ENCODE data around the gene ASF1B. TPM values are rescaled to one million over a fixed set of nuclear protein-coding genes. Genes with fewer than 3 reads are reported as not detected.

ASF1B gene
- 7.9 and 97.4 TPM in 2 replicates for total RNA-seq

DNA sequence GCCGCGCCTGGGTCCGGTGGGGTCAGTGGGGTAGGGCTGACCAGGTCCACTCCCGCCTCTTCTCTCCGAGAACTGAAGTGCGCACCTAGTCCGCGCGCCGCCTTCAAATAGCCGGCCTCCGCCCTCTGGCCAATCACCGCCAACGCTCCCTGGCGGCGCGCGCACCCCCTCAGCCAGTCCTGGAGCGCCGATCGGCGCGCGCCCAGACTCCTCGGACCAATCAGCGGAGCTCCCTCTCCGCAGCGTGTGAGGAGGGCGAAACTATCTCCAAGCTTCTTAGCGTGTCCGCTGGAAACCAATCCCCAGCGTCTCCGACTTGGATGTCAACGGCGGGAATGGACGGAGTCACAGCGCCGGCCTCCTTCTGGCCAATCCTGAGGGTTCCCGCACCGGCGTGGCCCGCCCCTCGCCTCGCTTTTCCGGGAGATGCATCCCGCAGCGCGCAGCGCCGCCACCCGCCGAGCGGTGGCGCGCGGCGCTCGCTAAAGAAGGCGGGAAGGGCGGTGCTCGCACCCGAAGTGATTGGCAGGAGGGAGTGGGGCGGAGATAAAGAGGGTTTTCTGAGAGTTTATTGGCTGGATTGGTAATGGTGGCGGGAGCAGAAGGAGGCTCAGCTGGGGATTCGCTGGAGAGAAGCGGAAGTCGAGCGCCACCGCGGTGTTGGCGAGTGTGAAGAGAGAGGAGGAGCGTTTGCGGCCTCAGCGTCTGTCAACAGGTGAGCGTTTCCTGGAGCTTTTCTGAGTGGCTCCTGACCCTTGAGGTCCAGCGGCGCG, at the start of gene ASF1B:
ASF1B (minus strand) TSS at position 81 of the 773 bp plus-strand sequence. CDS start 133 bp downstream, outside the sequence.

DNA sequence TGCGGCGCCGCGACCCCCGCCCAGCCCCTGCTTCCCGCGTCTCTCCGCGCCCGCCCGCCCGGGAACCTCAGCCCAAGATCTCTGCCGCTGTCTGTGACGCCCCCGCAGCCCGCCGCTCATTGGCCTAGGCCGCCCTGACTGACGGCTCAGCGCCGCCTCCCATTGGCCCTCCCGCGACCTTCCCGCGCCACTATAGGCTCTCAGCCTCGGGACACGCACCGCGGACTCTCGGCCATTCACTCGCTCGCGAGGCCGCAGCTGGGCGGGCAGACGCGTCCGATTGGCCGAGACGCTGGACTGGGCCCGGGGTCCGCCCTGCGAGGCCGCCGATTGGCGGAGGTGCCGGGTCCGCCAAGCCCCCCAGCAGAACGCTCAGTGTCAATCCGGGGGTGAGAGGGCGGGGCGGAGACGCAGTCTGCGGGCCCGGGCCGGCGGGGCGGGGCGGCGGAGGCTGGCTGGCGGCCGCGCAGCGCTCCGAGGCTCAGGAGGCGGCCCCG, 18.7 kb downstream of the ASF1B start, which contains the start of gene PRKACA:
PRKACA (minus strand) TSS at position 95 of the 497 bp plus-strand sequence. CDS start 215 bp downstream, outside the sequence.

DNA sequence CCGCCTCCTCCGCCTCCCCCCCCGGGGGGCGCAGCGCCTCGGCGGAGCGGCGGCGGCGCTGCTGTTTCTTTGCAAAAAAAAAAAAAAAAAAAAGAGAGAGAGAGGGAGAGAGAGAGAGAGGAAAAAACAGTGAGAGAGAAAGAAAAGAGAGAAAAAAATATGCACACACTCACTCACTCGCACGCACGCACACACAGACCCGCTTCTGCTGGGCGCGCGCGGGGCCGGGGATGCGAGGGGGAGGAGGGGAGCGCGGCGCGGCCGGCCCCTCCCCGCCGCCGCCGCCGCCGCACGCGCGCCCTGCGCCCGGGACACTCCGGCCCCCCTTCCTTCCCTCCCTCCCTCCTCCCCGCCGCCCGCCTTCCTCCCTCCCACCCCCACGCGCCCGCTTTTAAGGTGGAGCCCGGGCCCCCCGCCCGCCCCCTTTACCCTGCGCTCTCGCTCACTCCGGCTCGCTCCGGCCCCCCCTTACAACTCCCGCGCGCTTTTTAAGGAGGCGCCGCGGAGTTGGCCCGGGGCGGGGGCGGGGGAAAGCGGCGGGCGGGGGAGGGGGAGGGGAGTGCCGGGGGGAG, 45.8 kb downstream of the ASF1B start, which contains the start of gene SAMD1:
SAMD1 (minus strand) TSS at position 243 of the 572 bp plus-strand sequence.

DNA sequence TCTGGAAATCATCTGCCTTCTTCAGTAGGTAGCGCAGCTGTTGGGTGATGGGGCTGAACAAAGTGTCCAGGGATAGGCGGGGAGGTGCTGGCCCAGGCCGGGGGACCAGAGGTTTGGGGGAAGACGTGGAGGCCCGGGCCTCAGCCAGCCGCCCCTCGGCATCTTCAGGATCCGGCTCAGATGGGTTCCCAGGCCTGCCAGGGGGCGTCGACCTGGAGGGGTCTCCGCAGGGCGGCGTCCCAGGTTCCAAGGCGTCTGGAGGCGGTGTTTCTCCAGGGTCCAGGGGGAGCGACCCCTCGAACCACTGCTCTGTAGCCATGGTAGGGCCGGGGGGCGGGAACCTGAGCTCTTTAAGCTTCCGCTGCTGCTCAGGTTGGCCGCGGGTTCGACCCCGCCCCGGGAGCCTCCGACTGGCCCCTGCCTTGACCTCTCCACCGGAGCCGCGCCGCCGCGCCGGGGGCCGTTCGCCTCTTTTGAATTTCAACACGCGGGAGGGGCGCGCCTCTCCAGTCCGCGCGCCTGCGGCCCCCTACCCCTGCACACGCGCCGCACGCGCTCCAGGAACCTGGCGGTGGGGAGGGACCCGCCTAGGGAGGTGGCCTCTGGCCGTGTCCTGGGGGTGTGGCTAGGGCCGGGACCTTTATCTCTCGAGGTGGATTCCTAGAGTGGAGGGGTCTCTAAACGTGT, 50.9 kb downstream of the ASF1B start, which contains the start of gene C19orf67:
C19orf67 (minus strand) TSS at position 475 of the 687 bp plus-strand sequence; CDS start at position 319, 156 bp downstream.

DNA sequence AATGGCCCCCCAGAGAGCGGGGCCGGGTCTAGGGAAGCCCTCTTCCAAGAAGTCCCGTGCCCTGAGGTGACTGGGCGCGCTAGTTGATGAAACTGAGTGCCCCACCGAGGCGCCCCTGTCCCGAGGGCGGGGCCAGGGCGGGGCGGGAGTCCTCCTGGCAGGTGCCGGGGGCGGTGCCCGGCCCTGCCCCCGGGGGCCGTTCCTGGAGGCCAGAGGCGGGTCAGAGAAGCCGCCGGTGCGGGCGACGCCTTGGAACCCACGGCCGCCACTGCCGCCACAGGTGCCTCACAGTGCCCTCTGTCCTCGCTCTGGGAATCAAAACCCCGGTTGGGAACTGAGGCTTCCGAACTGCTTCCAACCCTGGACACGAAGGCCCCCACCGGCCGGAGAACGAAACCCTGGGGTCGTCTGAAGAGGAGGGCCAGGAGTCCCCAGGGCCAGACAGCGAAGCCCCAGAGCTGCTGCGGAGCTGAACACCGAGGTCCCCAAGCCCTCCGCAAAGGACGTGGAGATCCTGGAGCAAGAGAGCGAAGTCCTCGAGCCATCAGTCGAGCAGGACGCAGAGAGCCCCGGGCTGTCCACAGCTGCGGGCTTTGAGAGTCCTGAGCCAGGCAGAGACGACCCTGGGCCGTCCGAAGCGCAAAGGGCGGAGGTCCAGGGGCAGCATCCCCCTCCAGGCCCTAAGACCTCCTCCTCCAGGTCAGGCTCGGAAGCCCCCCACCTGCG, 63.7 kb downstream of the ASF1B start, which contains the start of gene MISP3:
MISP3 (plus strand) TSS at position 252 of the 726 bp plus-strand sequence. CDS start 524 bp downstream, outside the sequence.

Other genes starting within 250 kb of the ASF1B start
- 0.49 and 1.0 TPM in 2 replicates for gene BRME1, start 230.5 kb downstream of the ASF1B start, total RNA-seq
- 24.6 and 41.5 TPM in 2 replicates for gene CC2D1A, start 230.4 kb downstream of the ASF1B start, total RNA-seq
- gene PODNL1, start 198.2 kb downstream of the ASF1B start, total RNA-seq = 0.49 and 25.6 TPM in 2 replicates
- gene DCAF15, start 184.1 kb downstream of the ASF1B start, total RNA-seq = 30.6 and 38.9 TPM in 2 replicates
- 7.7 and 8.7 TPM in 2 replicates for gene RFX1, start 130.3 kb downstream of the ASF1B start, total RNA-seq
- not detected in 2 replicates for gene RLN3, start 108.4 kb downstream of the ASF1B start, total RNA-seq
- 6.7 and 7.6 TPM in 2 replicates for gene IL27RA, start 104.8 kb downstream of the ASF1B start, total RNA-seq
- gene PALM3, start 74.5 kb downstream of the ASF1B start, total RNA-seq = under 0.01 and 0.13 TPM in 2 replicates
- gene MISP3, start 63.8 kb downstream of the ASF1B start, total RNA-seq = 0.49 and 3.3 TPM in 2 replicates
- not detected in 2 replicates for gene C19orf67, start 50.8 kb downstream of the ASF1B start, total RNA-seq
- gene SAMD1, start 45.8 kb downstream of the ASF1B start, total RNA-seq = 28.2 and 44.0 TPM in 2 replicates
- gene PRKACA, start 18.8 kb downstream of the ASF1B start, total RNA-seq = 41.6 and 55.1 TPM in 2 replicates
- gene ADGRL1, start 69.6 kb upstream of the ASF1B start, total RNA-seq = 4.7 and 18.5 TPM in 2 replicates
- gene ADGRE5, start 244.9 kb upstream of the ASF1B start, total RNA-seq = 50.3 and 61.9 TPM in 2 replicates

All from mesangial cell (primary cell).